Measurements from ENCODE around the gene COPE. TPM values are rescaled to one million over a fixed set of nuclear protein-coding genes. Genes with fewer than 3 reads are reported as not detected.
"Not testable (repeated sequence)": the region's sequence is repeated elsewhere in the genome, so short reads cannot be mapped to it uniquely, and the experiment has no call there.

The COPE gene
- total RNA-seq, 2 experiments from 2014 or later, result 217 to 220 TPM

DNA sequence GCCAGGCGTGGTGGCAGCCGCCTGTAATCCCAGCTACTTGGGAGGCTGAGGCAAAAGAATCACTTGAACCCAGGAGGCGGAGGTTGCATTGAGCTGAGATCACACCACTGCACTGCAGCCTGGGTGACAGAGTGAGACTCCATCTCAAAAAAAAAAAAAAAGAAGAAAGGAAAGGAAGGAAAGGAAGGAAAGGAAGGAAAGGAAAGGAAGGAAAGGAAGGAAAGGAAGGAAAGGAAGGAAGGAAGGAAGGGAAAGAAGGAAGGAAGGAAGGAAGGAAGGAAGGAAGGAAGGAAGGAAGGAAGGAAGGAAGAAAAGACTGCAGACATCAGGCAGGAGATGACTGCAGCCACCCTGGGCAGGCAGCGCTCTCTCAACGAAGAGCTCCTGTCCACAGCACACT lies 16.7 kb downstream of the COPE start:
- POLR2A ChIA-PET; H3K4me1 Mint-ChIP-seq (ENCODE audit: low read depth); H3K4me3 Mint-ChIP-seq; intact Hi-C loops (cut with micrococcal nuclease); H3K27ac Mint-ChIP-seq; H3K9me3 Mint-ChIP-seq; H3K27me3 Mint-ChIP-seq; DNase-seq: not testable (repeated sequence)
- H3K36me3 Mint-ChIP-seq, result peaks cover 24% of the 10 kb centered on the region
- CTCF ChIA-PET, result interaction anchor here (0.6 kb wide), 2 partner anchors 27 to 651 kb away, joined by 3 read pairs; no protein-coding TSS in a partner anchor

- Mint-ChIP-seq H3K9me3 (no peaks in the 10 kb centered on the region), H3K36me3 (peaks cover 24% of the 10 kb centered on the region), H3K27me3 (peaks cover 10% of the 10 kb centered on the region), H3K4me3 (no peak overlapping the region), H3K27ac (no peak overlapping the region), H3K4me1 (ENCODE audit: low read depth) (peaks cover 3% of the 10 kb centered on the region)
- ChIA-PET CTCF (no interaction called here), POLR2A (interaction anchor here (0.6 kb wide), 1 partner anchor 22 kb away, joined by 3 read pairs; no protein-coding TSS in a partner anchor)
- intact Hi-C loops (cut with micrococcal nuclease), result no loop called here
- DNase-seq, result no peak
Observed at GRCh38 chr19:18901491-18901890, 17.7 kb downstream of the COPE start.

- CTCF ChIA-PET, result interaction anchor here (1.1 kb wide), 1 partner anchor 54 kb away, joined by 4 read pairs; no protein-coding TSS in a partner anchor
- Mint-ChIP-seq H3K9me3 (no peaks in the 10 kb centered on the region), H3K4me3 (no peak overlapping the region), H3K27ac (no peak overlapping the region), H3K27me3 (peaks cover 11% of the 10 kb centered on the region), H3K36me3 (peaks cover 20% of the 10 kb centered on the region), H3K4me1 (ENCODE audit: low read depth) (peaks cover 5% of the 10 kb centered on the region)
- POLR2A ChIA-PET, result interaction anchor here (0.6 kb wide), 1 partner anchor 23 kb away, joined by 3 read pairs; no protein-coding TSS in a partner anchor
- no peak for DNase-seq
- intact Hi-C loops (cut with micrococcal nuclease), result no loop called here
Observed at GRCh38 chr19:18900700-18901481, 18.3 kb downstream of the COPE start.

DNA sequence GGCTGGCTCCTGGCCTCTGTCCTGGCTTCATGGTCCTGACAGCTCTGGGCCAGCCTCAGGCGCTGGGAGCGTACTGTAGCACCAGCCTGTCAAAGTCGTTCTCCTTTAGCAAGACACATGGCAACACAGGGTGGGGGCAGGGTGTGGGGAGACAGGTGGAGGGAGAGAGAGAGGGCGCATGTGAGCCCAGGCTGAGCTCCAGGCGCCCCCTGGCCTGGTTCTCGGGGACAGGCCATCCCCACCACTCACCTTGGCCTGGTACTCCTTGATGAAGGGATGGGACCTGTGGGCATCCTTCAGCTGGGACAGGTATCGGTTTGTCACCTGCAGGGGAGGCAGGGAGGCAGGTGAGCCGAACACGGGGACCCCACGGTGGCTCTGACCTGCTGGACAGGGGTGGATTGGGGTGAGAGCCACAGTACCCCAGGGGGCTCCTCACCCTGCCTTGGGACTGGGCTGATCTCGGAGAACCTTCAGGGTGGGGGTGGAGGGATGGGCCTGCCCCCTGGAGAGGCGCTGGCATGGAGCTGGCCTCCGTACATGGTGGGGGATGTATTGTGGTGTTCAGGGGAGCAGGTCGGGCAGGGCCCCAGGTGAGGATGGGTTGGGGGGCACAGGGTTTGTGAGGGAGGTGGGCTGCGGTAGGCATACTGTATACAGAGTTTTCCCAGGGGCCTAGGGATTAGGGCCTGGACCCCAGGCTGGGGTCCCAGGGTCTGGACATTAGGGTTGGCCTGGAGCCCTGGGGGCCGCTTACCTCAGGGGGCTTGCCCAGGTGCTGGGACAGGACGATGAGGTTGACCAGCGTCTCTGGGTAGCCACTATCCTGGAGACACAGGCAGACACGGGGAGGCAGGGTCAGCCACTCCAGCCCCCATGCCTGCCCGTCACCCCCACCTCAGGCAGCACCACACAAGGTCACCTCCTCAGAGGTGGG lies 19.3 kb downstream of the COPE start:
- Mint-ChIP-seq H3K27me3 (peaks cover 16% of the 10 kb centered on the region), H3K9me3 (no peaks in the 10 kb centered on the region), H3K36me3 (peaks cover 15% of the 10 kb centered on the region), H3K4me1 (ENCODE audit: low read depth) (peaks cover 5% of the 10 kb centered on the region), H3K27ac (no peak overlapping the region), H3K4me3 (no peak overlapping the region)
- ChIA-PET POLR2A (no interaction called here), CTCF (interaction anchor here (1.1 kb wide), 1 partner anchor 53 kb away, joined by 4 read pairs; no protein-coding TSS in a partner anchor)
- intact Hi-C loops (cut with micrococcal nuclease), result no loop called here
- DNase-seq, result no peak

GRCh38 chr19:18898607-18899408 lies 20.4 kb downstream of the COPE start:
- Mint-ChIP-seq H3K4me3 (no peak overlapping the region), H3K9me3 (no peaks in the 10 kb centered on the region), H3K27me3 (peaks cover 22% of the 10 kb centered on the region), H3K36me3 (peaks cover 15% of the 10 kb centered on the region), H3K4me1 (ENCODE audit: low read depth) (peaks cover 5% of the 10 kb centered on the region), H3K27ac (no peak overlapping the region)
- ChIA-PET CTCF (interaction anchor here (1.0 kb wide), 1 partner anchor 70 kb away, joined by 4 read pairs; no protein-coding TSS in a partner anchor), POLR2A (no interaction called here)
- intact Hi-C loops (cut with micrococcal nuclease), result no loop called here
- DNase-seq, result no peak

DNA sequence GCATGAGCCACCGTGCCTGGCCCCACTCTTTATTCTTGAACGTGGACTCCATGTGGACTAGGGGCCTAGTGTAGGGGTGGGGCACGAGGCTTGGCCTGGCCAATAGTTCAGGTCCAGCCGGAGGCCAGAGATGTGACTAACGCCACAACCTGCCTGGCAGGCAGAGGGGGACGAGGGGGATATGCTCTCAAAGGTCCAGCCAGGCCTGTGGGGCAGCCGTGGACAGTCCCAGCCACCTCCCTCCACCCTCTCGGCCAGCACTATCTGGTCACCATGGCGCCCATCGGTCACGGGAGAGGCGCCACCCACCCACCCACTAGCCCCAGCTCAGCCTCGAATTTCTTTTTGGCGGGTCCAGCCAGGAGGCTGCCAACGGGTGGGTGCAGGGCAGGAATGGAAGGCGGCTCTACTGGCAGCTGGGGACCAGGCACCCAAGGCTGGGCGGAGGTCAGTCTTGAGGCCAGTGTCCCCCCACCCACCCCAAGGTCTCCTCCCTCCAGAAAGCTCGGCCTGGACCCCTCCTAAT lies 21.0 kb downstream of the COPE start:
- no peak overlapping the region for H3K27ac Mint-ChIP-seq
- peaks cover 13% of the 10 kb centered on the region for H3K36me3 Mint-ChIP-seq
- CTCF ChIA-PET, result interaction anchor here (1.0 kb wide), 1 partner anchor 69 kb away, joined by 4 read pairs; no protein-coding TSS in a partner anchor
- H3K4me3 Mint-ChIP-seq, result no peak overlapping the region
- H3K27me3 Mint-ChIP-seq, result peaks cover 23% of the 10 kb centered on the region
- H3K9me3 Mint-ChIP-seq, result no peaks in the 10 kb centered on the region
- intact Hi-C loops (cut with micrococcal nuclease), result no loop called here
- peaks cover 5% of the 10 kb centered on the region for H3K4me1 Mint-ChIP-seq (ENCODE audit: low read depth)
- DNase-seq, result no peak
- POLR2A ChIA-PET, result no interaction called here

- Mint-ChIP-seq H3K36me3 (peaks cover 13% of the 10 kb centered on the region), H3K9me3 (no peaks in the 10 kb centered on the region), H3K27ac (no peak overlapping the region), H3K4me1 (ENCODE audit: low read depth) (peaks cover 5% of the 10 kb centered on the region), H3K27me3 (peaks cover 23% of the 10 kb centered on the region), H3K4me3 (no peak overlapping the region)
- ChIA-PET CTCF (interaction anchor here (1.0 kb wide), 2 partner anchors 50 to 68 kb away, joined by 3 to 4 read pairs; no protein-coding TSS in a partner anchor), POLR2A (no interaction called here)
- intact Hi-C loops (cut with micrococcal nuclease), result no loop called here
- no peak for DNase-seq
Observed at GRCh38 chr19:18897094-18898029, 21.8 kb downstream of the COPE start.

DNA sequence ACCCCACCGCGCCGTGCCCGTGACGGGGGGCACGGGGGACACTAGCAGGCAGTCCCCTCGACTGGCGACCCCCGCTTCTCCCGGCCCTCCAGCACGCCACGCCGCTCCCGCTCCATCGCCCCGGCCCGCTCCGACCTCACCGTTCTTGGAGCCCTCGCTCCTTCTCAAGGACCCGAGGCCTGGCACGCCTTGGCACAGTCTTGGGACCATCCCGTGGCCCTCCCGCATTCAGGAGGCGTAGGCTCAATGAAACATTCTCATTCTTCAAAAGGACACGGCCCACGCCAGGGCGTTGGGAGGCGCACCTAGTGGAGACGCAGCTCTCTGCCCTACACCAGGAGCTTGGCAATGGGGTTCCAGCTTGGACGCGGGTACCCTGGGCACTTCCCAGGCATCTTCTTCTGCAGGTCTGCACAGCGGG lies 22.8 kb downstream of the COPE start:
- ChIA-PET POLR2A (no interaction called here), CTCF (interaction anchor here (1.0 to 1.6 kb wide), 2 partner anchors 23 to 49 kb away, joined by 3 read pairs; partner anchors contain the start of genes COPE and DDX49)
- Mint-ChIP-seq H3K27me3 (peaks cover 23% of the 10 kb centered on the region), H3K4me1 (ENCODE audit: low read depth) (peaks cover 5% of the 10 kb centered on the region), H3K36me3 (peaks cover 11% of the 10 kb centered on the region), H3K27ac (no peak overlapping the region), H3K9me3 (no peaks in the 10 kb centered on the region), H3K4me3 (no peak overlapping the region)
- intact Hi-C loops (cut with micrococcal nuclease), result no loop called here
- DNase-seq, result no peak

DNA sequence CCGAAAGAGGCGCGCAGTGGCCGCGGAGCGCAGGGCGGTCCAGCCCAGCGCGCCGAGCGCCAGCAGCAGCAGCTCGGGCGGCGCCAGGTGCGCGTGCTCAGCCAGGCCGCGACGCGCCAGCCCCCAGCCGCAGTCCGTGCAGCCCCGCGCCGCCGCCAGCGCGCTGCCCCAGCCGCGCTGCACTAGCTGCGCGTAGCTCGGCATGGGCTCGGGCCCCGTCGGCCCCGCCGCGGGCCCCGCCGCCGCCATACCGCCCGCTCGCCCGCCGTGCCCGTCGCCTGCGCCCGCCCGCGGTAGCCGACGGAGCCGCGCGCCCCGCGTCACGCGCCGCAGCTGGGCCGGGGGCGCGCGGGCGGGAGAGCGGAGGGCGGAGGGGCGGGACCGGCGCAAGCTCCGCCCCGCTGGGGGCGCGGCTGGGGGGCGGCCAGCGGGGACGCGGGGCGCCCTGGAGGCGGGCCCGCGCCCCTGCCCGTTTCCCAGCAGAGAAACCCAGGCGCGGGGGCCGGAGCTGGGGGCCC lies 23.3 kb downstream of the COPE start, which contains the start of gene CERS1:
Gene CERS1, minus strand, starts transcription at position 335 of the 518 bp plus-strand sequence. Its CDS starts 86 bp downstream, at position 249.
- Mint-ChIP-seq H3K9me3 (no peaks in the 10 kb centered on the region), H3K36me3 (peaks cover 7% of the 10 kb centered on the region), H3K4me1 (ENCODE audit: low read depth) (peaks cover 5% of the 10 kb centered on the region), H3K27ac (no peak within 1 kb of the TSS), H3K27me3 (peaks cover 23% of the 10 kb centered on the region), H3K4me3 (no peak within 1 kb of the TSS)
- ChIA-PET POLR2A (no interaction called here), CTCF (interaction anchor here (1.0 to 1.6 kb wide), 2 partner anchors 23 to 49 kb away, joined by 3 read pairs; partner anchors contain the start of genes COPE and DDX49)
- DNase-seq, result no peak
- intact Hi-C loops (cut with micrococcal nuclease), result no loop called here

DNA sequence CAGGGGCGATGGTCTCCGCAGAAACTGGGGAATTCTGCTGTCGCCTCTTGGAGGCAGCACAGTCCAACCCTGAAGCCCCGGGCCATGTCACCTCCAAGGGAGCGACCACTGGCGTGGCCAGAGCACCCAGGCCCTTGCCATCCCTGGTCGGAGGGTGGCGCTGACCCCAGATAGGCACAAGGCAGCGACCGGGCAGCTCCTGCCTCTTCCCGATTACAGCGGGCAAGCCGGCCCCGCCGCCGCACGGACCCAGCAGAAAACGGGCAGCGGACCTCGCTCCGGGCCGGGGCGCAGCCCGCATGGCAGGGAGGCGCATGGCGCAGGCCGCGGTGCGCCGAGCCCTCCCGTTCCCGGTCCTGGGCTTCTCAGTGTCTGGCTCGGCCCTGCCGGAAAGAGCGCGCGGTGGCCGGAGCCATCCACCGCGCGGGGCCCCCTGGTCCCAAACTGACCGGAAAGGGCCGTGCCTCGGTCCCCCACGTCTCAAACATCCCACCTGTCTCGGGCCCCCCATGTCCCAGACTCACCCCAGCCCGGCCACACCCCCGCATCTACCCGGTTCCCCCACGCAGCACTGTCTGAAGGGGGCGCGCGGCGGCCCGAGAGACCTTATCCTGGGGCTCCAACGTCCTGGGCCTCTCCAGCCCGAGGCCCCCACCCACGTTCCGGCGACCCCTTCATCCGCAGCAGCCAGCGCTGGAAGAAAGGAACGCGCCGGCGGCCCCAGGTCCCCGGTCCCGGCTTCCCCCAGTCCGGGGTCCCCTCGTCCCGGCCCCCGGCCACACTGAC lies 24.0 kb downstream of the COPE start:
- POLR2A ChIA-PET, result no interaction called here
- peaks cover 23% of the 10 kb centered on the region for H3K27me3 Mint-ChIP-seq

More for the DNA sequence above, 24.0 kb downstream of the COPE start:
- H3K4me1 Mint-ChIP-seq (ENCODE audit: low read depth), result peaks cover 5% of the 10 kb centered on the region
- CTCF ChIA-PET, result interaction anchor here (1.6 kb wide), 1 partner anchor 24 kb away, joined by 3 read pairs; the partner anchor contains the start of genes COPE and DDX49
- H3K4me3 Mint-ChIP-seq, result no peak overlapping the region
- peak; percentile 29 for DNase-seq
- no peak overlapping the region for H3K27ac Mint-ChIP-seq
- peaks cover 4% of the 10 kb centered on the region for H3K36me3 Mint-ChIP-seq
- intact Hi-C loops (cut with micrococcal nuclease), result no loop called here
- no peaks in the 10 kb centered on the region for H3K9me3 Mint-ChIP-seq

All from activated CD4-positive, alpha-beta memory T cell treated with anti-CD3 and anti-CD28 coated beads for 36 hours (primary cell).